Transverse colon (tissue), 4 donors: ENCODE results near the gene UQCRH.
"Not testable (repeated sequence)": the region's sequence is repeated elsewhere in the genome, so short reads cannot be mapped to it uniquely, and the experiment has no call there.

ENCODE experiments used
- EP300 ChIP-seq: sonication (generic); formaldehyde crosslinking; IDR thresholded peaks from one replicate; pipeline ENCODE4 v1.6.1; 2017; ENCODE audit warnings: antibody characterized with exemption, low read depth
- POLR2AphosphoS5 ChIP-seq, 3 donors: sonication (generic); formaldehyde crosslinking; IDR thresholded peaks; one replicate each; pipeline ENCODE4 v1.6.1; 2016; ENCODE audit warnings: antibody characterized with exemption in 3 of 3
- TF ChIP-seq, protein P1 (sequence below), 5 experiments: fragments of 200-600 bp in 3 of 5; fragments of 450-650 bp in 2 of 5; sonication (generic) in 3 of 5; IDR thresholded peaks; 1 replicate in 2 of 5; 2 replicates in 3 of 5; pipeline ENCODE4 v1.5.1; 2016 to 2017; ENCODE audit warnings: antibody characterized with exemption in 5 of 5, inconsistent platforms in 3 of 5, mild to moderate bottlenecking in 2 of 5, moderate library complexity in 1 of 5

DNA sequence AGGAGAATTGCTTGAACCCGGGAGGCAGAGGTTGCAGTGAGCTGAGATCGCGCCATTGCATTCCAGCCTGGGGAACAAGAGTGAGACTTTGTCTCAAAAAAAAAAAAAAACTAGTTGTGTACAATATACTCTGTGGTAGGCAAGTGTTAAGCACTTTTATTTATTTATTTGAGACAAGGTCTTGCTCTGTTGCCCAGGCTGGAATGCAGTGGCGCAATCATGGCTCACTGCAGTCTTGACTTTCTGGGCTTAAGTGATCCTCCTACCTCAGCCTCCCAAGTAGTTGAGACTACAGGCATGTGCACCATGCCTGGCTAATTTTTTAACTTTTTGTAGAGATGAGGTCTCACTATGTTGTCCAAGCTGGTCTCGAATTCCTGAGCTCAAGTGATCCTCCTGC is 52.4 kb downstream of the UQCRH start:
- not testable (repeated sequence) for TF ChIP-seq EP300; POLR2AphosphoS5 (IDR thresholded peaks at IDR 0.05)
- TF ChIP-seq, protein P1, sequence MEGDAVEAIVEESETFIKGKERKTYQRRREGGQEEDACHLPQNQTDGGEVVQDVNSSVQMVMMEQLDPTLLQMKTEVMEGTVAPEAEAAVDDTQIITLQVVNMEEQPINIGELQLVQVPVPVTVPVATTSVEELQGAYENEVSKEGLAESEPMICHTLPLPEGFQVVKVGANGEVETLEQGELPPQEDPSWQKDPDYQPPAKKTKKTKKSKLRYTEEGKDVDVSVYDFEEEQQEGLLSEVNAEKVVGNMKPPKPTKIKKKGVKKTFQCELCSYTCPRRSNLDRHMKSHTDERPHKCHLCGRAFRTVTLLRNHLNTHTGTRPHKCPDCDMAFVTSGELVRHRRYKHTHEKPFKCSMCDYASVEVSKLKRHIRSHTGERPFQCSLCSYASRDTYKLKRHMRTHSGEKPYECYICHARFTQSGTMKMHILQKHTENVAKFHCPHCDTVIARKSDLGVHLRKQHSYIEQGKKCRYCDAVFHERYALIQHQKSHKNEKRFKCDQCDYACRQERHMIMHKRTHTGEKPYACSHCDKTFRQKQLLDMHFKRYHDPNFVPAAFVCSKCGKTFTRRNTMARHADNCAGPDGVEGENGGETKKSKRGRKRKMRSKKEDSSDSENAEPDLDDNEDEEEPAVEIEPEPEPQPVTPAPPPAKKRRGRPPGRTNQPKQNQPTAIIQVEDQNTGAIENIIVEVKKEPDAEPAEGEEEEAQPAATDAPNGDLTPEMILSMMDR (IDR thresholded peaks at IDR 0.05) = not testable (repeated sequence)
